Uterus (tissue), 4 donors: ENCODE results near the gene COPZ2. TPM values are rescaled to one million over a fixed set of nuclear protein-coding genes. Genes with fewer than 3 reads are reported as not detected.

Experiments used
- DNase-seq, 2 donors: peaks; one replicate each; pipeline ENCODE4 v3.0.0-alpha.2; 2019 to 2020
- H3K27ac ChIP-seq, 2 donors: fragments of 200-600 bp; sonication (generic); 1 replicate in 1 of 2; 2 replicates in 1 of 2; pipeline ENCODE4 v1.5.1; 2016 to 2018
- H3K27me3 ChIP-seq, 2 donors: fragments of 200-600 bp; sonication (generic); one replicate each; pipeline ENCODE4 v1.5.1; 2018 to 2019; ENCODE audit warnings: control low read depth in 1 of 2
- H3K36me3 ChIP-seq, 2 donors: fragments of 200-600 bp; sonication (generic); one replicate each; pipeline ENCODE4 v1.5.1; 2019; ENCODE audit warnings: control low read depth in 1 of 2
- H3K4me1 ChIP-seq, 2 donors: fragments of 200-600 bp; sonication (generic); one replicate each; pipeline ENCODE4 v1.5.1; 2018 to 2019; ENCODE audit warnings: control low read depth in 1 of 2
- H3K4me3 ChIP-seq, 2 donors: fragments of 200-600 bp; sonication (generic); 1 replicate in 1 of 2; 2 replicates in 1 of 2; pipeline ENCODE4 v1.5.1; 2018 to 2019; ENCODE audit warnings: mild to moderate bottlenecking in 1 of 2
- H3K9me3 ChIP-seq, 2 donors: fragments of 200-600 bp; sonication (generic); one replicate each; pipeline ENCODE4 v1.5.1; 2019; ENCODE audit warnings: control low read depth in 1 of 2
- CTCF ChIP-seq, 4 experiments: fragments of 200-600 bp in 2 of 4; fragments of 450-650 bp in 2 of 4; sonication (generic) in 2 of 4; IDR thresholded peaks; one replicate each; pipeline ENCODE4 v1.5.1; 2016 to 2019; ENCODE audit warnings: antibody characterized with exemption in 4 of 4, mild to moderate bottlenecking in 2 of 4, moderate library complexity in 1 of 4
- POLR2A ChIP-seq, 2 donors: fragments of 450-650 bp; IDR thresholded peaks; one replicate each; pipeline ENCODE4 v1.6.1; 2016; ENCODE audit warnings: antibody characterized with exemption in 2 of 2, mild to moderate bottlenecking in 1 of 2, moderate library complexity in 1 of 2
- intact Hi-C: fragments of 100-400 bp; cut with DNase I; formaldehyde crosslinking; loops from one replicate; pipeline ENCODE4 v1.15.1; 2023; ENCODE audit warnings: low total_unique reads
- total RNA-seq, 4 donors: library from RNA; depleted of rRNA in 3 of 4; stranded (reverse); fragments of >200 nt in 3 of 4; gene quantifications; one replicate each; pipeline versions ENCODE4 v1.1.0 to v1.2.4, GENCODE V29; 2014 to 2023
- donor health status: DM: yes; HTN: yes; CAD: no.

The COPZ2 gene
- total RNA-seq, 4 donors from 2014 or later, result 12.9 to 82.7 (median 35.3) TPM

- Histone ChIP-seq H3K36me3 (no peaks in the 10 kb centered on the region), H3K4me1 (peaks cover 13 to 41% of the 10 kb centered on the region in 2 donors)
These were observed 16.9 kb upstream of the COPZ2 start for GRCh38 chr17:48054238-48055185.

GRCh38 chr17:48053758-48054237 lies 16.2 kb upstream of the COPZ2 start:
- DNase-seq, result no peak
- TF ChIP-seq CTCF (IDR thresholded peaks at IDR 0.05) (no peak), POLR2A (IDR thresholded peaks at IDR 0.05) (no peak)
- H3K27me3 ChIP-seq, result no peaks in the 10 kb centered on the region
- H3K4me3 ChIP-seq, result peak overlapping the region; percentile 25 to 33
- H3K4me1 ChIP-seq, result peaks cover 13 to 41% of the 10 kb centered on the region in 2 donors
- H3K27ac ChIP-seq, result peak overlapping the region; percentile 98
- intact Hi-C loops, result no loop called here
- no peaks in the 10 kb centered on the region for H3K9me3 ChIP-seq
- H3K36me3 ChIP-seq, result no peaks in the 10 kb centered on the region

More at GRCh38 chr17:48054238-48055185, 16.9 kb upstream of the COPZ2 start:
- no peaks in the 10 kb centered on the region for H3K27me3 ChIP-seq
- H3K9me3 ChIP-seq, result no peaks in the 10 kb centered on the region
- TF ChIP-seq POLR2A (IDR thresholded peaks at IDR 0.05), result peak in 1 of 2 donors; percentile 10
- no peak for TF ChIP-seq CTCF (IDR thresholded peaks at IDR 0.05)
- H3K4me3 ChIP-seq, result peak overlapping the region; percentile 25 to 33
- DNase-seq, result peak; percentile 83 to 87
- intact Hi-C loops, result no loop called here
- H3K27ac ChIP-seq, result peak overlapping the region; percentile 98

- peak overlapping the region; percentile 98 for H3K27ac ChIP-seq
- H3K9me3 ChIP-seq, result no peaks in the 10 kb centered on the region
- no peaks in the 10 kb centered on the region for H3K36me3 ChIP-seq
- peak; percentile 62 to 83 for DNase-seq
- no peaks in the 10 kb centered on the region for H3K27me3 ChIP-seq
- peak overlapping the region; percentile 25 to 33 for H3K4me3 ChIP-seq
- intact Hi-C loops, result no loop called here
- TF ChIP-seq CTCF (IDR thresholded peaks at IDR 0.05) (no peak), POLR2A (IDR thresholded peaks at IDR 0.05) (no peak)
- H3K4me1 ChIP-seq, result peaks cover 13 to 41% of the 10 kb centered on the region in 2 donors
These were observed 15.6 kb upstream of the COPZ2 start for GRCh38 chr17:48052956-48053757.

- TF ChIP-seq POLR2A (IDR thresholded peaks at IDR 0.05) (no peak), CTCF (IDR thresholded peaks at IDR 0.05) (peak in 2 of 4 experiments; percentile 24 to 44)
- Histone ChIP-seq H3K27ac (peak overlapping the region; percentile 98), H3K9me3 (no peaks in the 10 kb centered on the region), H3K27me3 (no peaks in the 10 kb centered on the region), H3K4me3 (peak overlapping the region; percentile 5 to 21), H3K36me3 (no peaks in the 10 kb centered on the region), H3K4me1 (peaks cover 15 to 44% of the 10 kb centered on the region in 2 donors)
- DNase-seq, result peak; percentile 74 to 91
- intact Hi-C loops, result no loop called here
These were observed 14.3 kb upstream of the COPZ2 start for GRCh38 chr17:48051706-48052486.
